GM21367 (cell line): ENCODE measurements around the gene SH3BGR.

Experiments
- ATAC-seq: cut with Tn5 transposase; IDR thresholded peaks from one replicate; pipeline ENCODE4 v1.9.1; 2021; ENCODE audit not compliant: unreplicated experiment

Gene SH3BGR

GRCh38 chr21:39454949-39455668, 3.3 kb downstream of the SH3BGR start:
- ATAC-seq: no peak

DNA sequence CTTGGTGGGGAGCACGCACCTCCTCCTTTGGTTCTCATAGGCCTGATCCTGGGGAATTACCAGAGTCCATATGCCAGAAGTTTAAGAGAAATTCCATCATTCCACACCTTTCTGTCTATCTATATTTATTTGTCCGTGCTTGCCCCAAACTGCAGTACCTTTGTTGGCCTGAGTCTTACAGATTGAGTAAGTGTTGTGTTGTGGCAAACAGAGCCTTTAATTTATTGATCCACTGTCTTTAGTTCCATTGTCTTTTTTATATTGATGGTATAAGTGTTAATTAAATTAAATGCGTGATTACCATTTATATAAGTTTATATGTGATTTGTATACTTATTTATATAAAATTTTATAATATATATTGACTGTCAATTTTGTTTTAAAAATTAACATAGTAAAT, 4.9 kb downstream of the SH3BGR start:
- ATAC-seq: no peak

DNA sequence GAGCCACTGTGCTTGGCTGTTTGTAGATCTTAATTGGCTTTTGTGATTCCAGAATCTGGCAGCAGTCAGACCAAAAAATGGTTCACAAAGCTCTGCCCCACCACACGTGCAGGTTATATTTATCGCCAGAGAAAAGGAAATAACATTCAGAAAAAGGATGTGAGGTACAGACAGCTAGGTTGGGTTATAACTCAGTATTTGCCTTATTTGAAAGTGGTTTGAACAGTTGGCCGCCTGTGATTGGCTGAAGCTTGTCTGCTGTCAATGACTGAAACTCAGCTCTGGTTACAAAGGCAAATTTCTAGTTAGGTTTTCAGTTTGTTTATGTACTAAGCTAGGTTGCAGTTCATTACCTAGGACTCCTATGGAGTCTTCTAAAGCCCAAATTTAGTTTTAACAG, 9.6 kb downstream of the SH3BGR start:
- ATAC-seq: peak; percentile 70

GRCh38 chr21:39463308-39463707, 11.5 kb downstream of the SH3BGR start:
- no peak for ATAC-seq

DNA sequence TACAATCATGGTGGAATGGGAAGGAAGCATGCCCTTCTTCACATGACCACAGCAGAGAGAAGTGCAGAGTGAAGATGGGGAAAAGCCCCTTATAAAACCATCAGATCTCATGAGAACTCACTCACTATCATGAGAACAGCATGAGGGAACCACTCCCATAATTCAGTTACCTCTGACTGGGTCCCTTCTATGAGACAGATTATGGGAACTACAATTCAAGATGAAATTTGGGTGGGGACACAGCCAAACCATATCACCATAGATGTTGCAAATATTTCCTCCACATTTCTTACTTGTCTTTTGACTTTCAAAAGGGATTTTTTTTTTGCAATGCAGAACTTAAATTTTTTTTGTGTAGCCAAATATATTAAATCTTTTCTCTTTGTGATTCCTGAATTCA, 14.8 kb downstream of the SH3BGR start:
- no peak for ATAC-seq

- no peak for ATAC-seq
Observed at GRCh38 chr21:39467746-39468145, 16.0 kb downstream of the SH3BGR start.

- no peak for ATAC-seq
Observed at GRCh38 chr21:39468559-39468958, 16.8 kb downstream of the SH3BGR start.

GRCh38 chr21:39471598-39471997, 19.8 kb downstream of the SH3BGR start:
- no peak for ATAC-seq

DNA sequence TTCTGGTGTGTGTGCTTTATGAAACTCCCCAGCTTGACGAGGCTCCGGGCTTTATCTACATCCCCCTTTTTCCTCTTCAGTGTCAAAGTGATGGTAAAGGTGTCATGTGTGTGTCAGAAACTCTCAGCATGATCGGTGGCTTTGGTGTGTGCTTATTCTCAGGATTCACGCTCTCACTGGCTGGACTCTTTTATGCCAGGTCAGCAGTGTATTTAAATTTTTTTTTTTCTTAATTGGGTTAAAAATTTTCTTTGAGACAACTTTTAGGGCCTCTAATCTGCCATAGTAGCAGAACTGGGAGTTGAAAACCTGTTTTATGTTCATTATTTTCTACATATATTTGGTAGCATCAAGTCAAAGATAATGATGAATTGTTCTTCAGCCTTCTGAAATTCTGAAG, 21.0 kb downstream of the SH3BGR start:
- ATAC-seq: no peak

DNA sequence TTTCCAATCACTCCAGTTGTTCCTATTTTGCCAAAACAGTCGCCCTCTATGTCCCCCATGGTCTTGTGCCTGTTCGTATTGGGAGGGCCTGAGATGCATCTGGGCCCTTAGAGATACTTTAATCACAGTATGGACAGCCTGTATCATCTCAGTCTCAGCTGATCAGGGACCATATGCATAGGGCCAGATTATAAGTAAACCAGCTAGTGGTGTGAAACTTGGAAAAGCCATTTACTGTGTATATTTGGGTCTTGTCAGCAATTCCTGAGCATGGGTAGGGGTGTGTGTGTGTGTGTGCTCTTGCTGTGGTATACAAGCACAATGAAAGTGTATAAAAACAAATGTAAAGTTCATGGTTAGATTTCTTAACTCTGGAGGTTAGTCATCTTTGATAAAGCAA, 22.8 kb downstream of the SH3BGR start:
- ATAC-seq: no peak

- ATAC-seq: no peak
Observed at GRCh38 chr21:39479164-39479813, 27.5 kb downstream of the SH3BGR start.

DNA sequence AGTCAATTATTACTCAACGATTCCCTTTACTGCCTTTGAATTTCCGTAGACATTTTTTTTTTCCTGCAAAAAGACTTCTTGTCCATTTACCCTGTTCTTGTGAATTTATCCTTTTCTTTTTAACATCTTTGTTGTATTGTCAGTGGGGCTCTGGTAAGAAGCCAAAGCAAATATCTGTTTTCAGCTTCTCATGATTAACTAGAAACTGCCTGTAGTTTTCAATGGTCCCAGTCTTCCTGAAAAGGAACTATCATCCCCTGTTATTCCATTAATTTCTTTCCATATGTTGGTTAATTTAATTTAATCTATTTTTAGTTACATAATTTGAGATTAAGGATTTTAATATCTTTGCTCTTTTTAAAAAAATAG, 28.0 kb downstream of the SH3BGR start:
- no peak for ATAC-seq

- ATAC-seq: no peak
Observed at GRCh38 chr21:39480271-39480670, 28.5 kb downstream of the SH3BGR start.

- ATAC-seq: no peak
Observed at GRCh38 chr21:39481886-39482285, 30.1 kb downstream of the SH3BGR start.

DNA sequence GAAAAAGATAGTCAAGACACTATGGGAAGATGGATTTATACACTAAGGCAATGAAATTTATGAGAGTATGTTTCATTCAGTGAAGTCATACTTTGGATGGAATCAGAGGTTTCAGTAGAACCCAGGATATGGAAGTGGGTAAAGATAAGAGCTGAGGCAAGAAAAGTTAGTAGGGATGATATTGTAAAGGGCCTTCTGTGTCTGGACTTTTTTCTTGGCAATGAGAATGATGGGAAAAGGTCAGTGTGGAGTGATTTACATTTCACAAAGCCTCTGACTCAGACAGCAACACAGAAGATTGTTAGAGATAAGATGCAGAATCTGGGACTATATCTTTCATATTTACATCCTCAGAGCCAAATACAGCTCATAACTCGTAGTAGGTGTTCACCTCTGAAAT, 32.1 kb downstream of the SH3BGR start:
- no peak for ATAC-seq

GRCh38 chr21:39484711-39485276, 33.0 kb downstream of the SH3BGR start:
- ATAC-seq: no peak

DNA sequence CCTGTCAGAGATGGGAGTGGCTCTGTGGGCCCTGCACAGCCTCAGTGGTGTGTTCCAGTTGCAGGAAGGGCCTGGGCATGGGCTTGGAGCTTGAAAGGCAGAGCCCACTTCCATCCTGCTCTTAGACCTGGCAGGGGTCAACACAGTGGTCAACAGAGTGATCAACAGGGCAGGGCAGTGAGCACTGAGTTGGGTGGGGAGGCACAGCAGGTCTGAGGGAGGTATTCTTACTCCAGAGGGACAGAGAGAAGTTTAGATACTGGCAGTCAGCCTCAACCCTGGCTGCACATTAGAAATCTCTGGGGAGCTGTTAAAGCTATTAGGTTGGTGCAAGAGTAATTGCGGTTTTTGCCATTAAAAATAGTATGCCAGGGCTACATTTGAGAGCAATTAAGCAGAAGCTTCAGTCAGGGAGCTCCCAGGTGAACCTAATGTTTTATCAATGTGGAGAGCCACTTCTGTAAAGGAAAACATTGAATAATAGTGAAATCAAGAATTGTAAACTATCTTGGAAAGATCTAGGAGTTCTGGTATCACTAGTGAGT, 37.7 kb downstream of the SH3BGR start:
- ATAC-seq: no peak

DNA sequence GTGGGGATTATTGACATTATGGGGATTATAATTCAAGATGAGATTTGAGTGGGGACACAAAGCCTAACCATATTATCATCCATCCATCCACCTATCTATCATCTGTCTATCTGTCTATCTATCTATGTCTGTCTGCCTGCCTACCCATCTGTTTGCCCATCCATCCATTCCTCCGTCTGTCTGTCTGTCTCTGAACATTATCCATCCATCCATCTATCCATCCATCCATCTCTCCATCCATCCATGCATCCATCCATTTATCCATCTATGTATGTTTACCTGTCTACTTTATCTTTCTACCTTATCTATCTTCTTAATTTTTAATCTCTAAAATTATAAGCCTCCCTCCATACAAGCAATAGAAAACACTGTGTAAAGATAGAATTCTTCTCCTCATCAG, 47.4 kb downstream of the SH3BGR start:
- no peak for ATAC-seq

- no peak for ATAC-seq
Observed at GRCh38 chr21:39502631-39503030, 50.9 kb downstream of the SH3BGR start.

GRCh38 chr21:39503123-39503762, 51.5 kb downstream of the SH3BGR start:
- ATAC-seq: no peak

GRCh38 chr21:39504230-39504629, 52.5 kb downstream of the SH3BGR start:
- no peak for ATAC-seq

DNA sequence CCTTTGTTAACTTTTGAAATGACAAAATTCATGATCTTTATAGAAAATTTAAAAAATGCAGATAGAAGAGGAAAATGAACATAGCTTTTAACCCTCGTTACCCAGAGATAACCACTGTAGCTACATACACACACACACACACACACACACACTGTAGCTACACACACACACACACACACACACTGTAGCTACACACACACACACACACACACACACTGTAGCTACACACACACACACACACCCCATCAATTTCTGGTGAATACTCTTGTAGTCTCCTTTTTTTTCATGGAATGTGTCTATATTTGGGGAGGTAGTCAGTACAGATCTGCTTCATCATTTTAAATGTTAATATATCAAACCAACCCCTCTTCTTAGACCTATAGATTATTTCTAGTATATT, 58.5 kb downstream of the SH3BGR start:
- no peak for ATAC-seq
